GM12878 (cell line): ENCODE data around the gene CRYGN. TPM values are rescaled to one million over a fixed set of nuclear protein-coding genes. Genes with fewer than 3 reads are reported as not detected.

Experiments
- ATAC-seq: fragments of 200-7000 bp; cut with Tn5 transposase; 3 replicates; pipeline ENCODE4 v1.9.1; 2020; ENCODE audit warnings: mild to moderate bottlenecking, moderate library complexity
- BruUV-seq: library from RNA; stranded (reverse); fragments of 400-500 nt; replicated peaks from 2 replicates; lab custom pipeline; 2021; lab: Mats Ljungman, UMichigan
- CTCF ChIA-PET: fragments of 300-600 bp; sonication (Branson Sonifier 250); formaldehyde crosslinking; extraction: SDS; loops from one replicate; lab custom pipeline; 2021; ENCODE audit warnings: inconsistent platforms; lab: Yijun Ruan, JAX
- POLR2A ChIA-PET: fragments of 350-600 bp; formaldehyde crosslinking; extraction: SDS; loops from one replicate; lab custom pipeline; 2021; ENCODE audit warnings: inconsistent platforms; lab: Charles Lee
- RAD21 ChIA-PET: fragments of 300-600 bp; sonication (Branson Sonifier 250); formaldehyde crosslinking; loops from one replicate; lab custom pipeline; 2023; ENCODE audit warnings: antibody characterized with exemption; ENCODE audit not compliant: unreplicated experiment; lab: Charles Lee
- SMC1A ChIA-PET: fragments of 300-600 bp; sonication (Branson Sonifier 250); formaldehyde crosslinking; loops from one replicate; lab custom pipeline; 2023; ENCODE audit not compliant: unreplicated experiment, uncharacterized antibody; lab: Charles Lee
- DNase-seq: peaks from one replicate; pipeline ENCODE4 v3.0.0-alpha.2; 2011; ENCODE audit warnings: low read depth, low spot score
- FAIRE-seq: peaks from 3 replicates; lab custom pipeline; 2011; peaks lifted over from hg19 to GRCh38; lab: Jason Lieb, UNC
- H2AFZ ChIP-seq: 2 replicates; pipeline ENCODE4 v1.6.0; 2011; ENCODE audit warnings: low read depth, low read length, control low read depth; ENCODE audit not compliant: control insufficient read depth
- H3K27ac ChIP-seq: 2 replicates; pipeline ENCODE4 v1.5.1; 2011; ENCODE audit warnings: control low read depth; ENCODE audit not compliant: control insufficient read depth, insufficient read depth
- H3K27me3 ChIP-seq, 2 experiments: replicated peaks in 1 of 2; 2 replicates each; pipeline versions ENCODE4 v1.6.0 to v1.6.1; 2011; ENCODE audit warnings: low read length in 1 of 2; ENCODE audit not compliant: control insufficient read depth in 2 of 2, insufficient read depth in 2 of 2
- H3K36me3 ChIP-seq, 2 experiments: 2 replicates each; pipeline ENCODE4 v1.5.1; 2011; ENCODE audit warnings: low read length in 1 of 2; ENCODE audit not compliant: control insufficient read depth in 2 of 2, insufficient read depth in 2 of 2
- H3K4me1 ChIP-seq: 2 replicates; pipeline ENCODE4 v1.6.1; 2011; ENCODE audit warnings: mild to moderate bottlenecking, low read length, moderate library complexity, mixed read lengths; ENCODE audit not compliant: control insufficient read depth, insufficient read depth
- H3K4me2 ChIP-seq: 2 replicates; pipeline ENCODE4 v1.6.0; 2011; ENCODE audit warnings: control low read depth; ENCODE audit not compliant: control insufficient read depth, insufficient read depth
- H3K4me3 ChIP-seq: fragments of 200-600 bp; sonication (generic); 2 replicates; pipeline ENCODE4 v1.5.1; 2016
- H3K79me2 ChIP-seq: 2 replicates; pipeline ENCODE4 v1.6.0; 2011; ENCODE audit warnings: low read length; ENCODE audit not compliant: control insufficient read depth, insufficient read depth
- H3K9ac ChIP-seq: 2 replicates; pipeline ENCODE4 v1.8.0; 2011; ENCODE audit warnings: low read length, control low read depth, mixed read lengths; ENCODE audit not compliant: control insufficient read depth, insufficient read depth
- H3K9me3 ChIP-seq: replicated peaks from 3 replicates; pipeline ENCODE4 v1.5.1; 2011; ENCODE audit warnings: mild to moderate bottlenecking, low read length; ENCODE audit not compliant: control insufficient read depth, insufficient read depth
- H4K20me1 ChIP-seq: 2 replicates; pipeline ENCODE4 v1.6.0; 2011; ENCODE audit not compliant: control insufficient read depth, insufficient read depth
- ASH2L ChIP-seq: fragments of 300-600, 200-600 bp; sonication (generic); IDR thresholded peaks from 2 replicates; pipeline ENCODE4 v1.6.1; 2017; ENCODE audit warnings: low read depth, mild to moderate bottlenecking, borderline replicate concordance
- CBX3 ChIP-seq: fragments of 200-600 bp; sonication (generic); IDR thresholded peaks from 2 replicates; pipeline ENCODE4 v1.6.1; 2016; ENCODE audit warnings: low read depth, borderline replicate concordance
- E2F8 ChIP-seq: fragments of 450-650 bp; IDR thresholded peaks from 2 replicates; pipeline ENCODE4 v1.6.1; 2018; ENCODE audit warnings: mild to moderate bottlenecking, low read depth, moderate library complexity; ENCODE audit not compliant: partially characterized antibody
- HCFC1 ChIP-seq: fragments of 150-350 bp; IDR thresholded peaks from 2 replicates; pipeline ENCODE4 v1.6.1; 2014; ENCODE audit warnings: low read length
- HDGF ChIP-seq: fragments of 450-650 bp; IDR thresholded peaks from 2 replicates; pipeline ENCODE4 v1.6.1; 2016; ENCODE audit warnings: antibody characterized with exemption
- IRF3 ChIP-seq: fragments of 450-650 bp; IDR thresholded peaks from 2 replicates; pipeline ENCODE4 v1.6.1; 2014; ENCODE audit warnings: mild to moderate bottlenecking
- NBN ChIP-seq: fragments of 450-650 bp; IDR thresholded peaks from 2 replicates; pipeline ENCODE4 v1.6.1; 2016
- NR2C2 ChIP-seq: IDR thresholded peaks from 2 replicates; pipeline ENCODE4 v1.6.1; 2011; ENCODE audit warnings: borderline replicate concordance, low read depth; ENCODE audit not compliant: control insufficient read depth, insufficient read length
- SIX5 ChIP-seq: IDR thresholded peaks from 2 replicates; pipeline ENCODE4 v1.6.1; 2011; ENCODE audit warnings: mild to moderate bottlenecking, low read depth, low read length, moderate library complexity; ENCODE audit not compliant: severe bottlenecking
- SREBF2 ChIP-seq: IDR thresholded peaks from 2 replicates; pipeline ENCODE4 v1.6.1; 2012; ENCODE audit warnings: mild to moderate bottlenecking, low read length
- STAT3 ChIP-seq: IDR thresholded peaks from 2 replicates; pipeline ENCODE4 v1.6.1; 2011; ENCODE audit warnings: low read depth, low read length, improper control_type of control experiment
- ZNF207 ChIP-seq: fragments of 450-650 bp; IDR thresholded peaks from 2 replicates; pipeline ENCODE4 v1.6.1; 2014; ENCODE audit warnings: antibody characterized with exemption, mild to moderate bottlenecking, borderline replicate concordance
- ZNF24 ChIP-seq: fragments of 450-650 bp; IDR thresholded peaks from 2 replicates; pipeline ENCODE4 v1.6.1; 2017; ENCODE audit warnings: antibody characterized with exemption, mild to moderate bottlenecking
- ZNF687 ChIP-seq: fragments of 450-650 bp; IDR thresholded peaks from 2 replicates; pipeline ENCODE4 v1.6.1; 2017; ENCODE audit warnings: mild to moderate bottlenecking, moderate library complexity
- WGBS: methylation state at CpG from one replicate; pipeline ENCODE4 v1.1.6; 2016; ENCODE audit warnings: low lambda C conversion rate; ENCODE audit not compliant: insufficient replicate concordance, insufficient coverage; ENCODE audit errors: missing lambda C conversion rate; 5-methylcytosine and 5-hydroxymethylcytosine counted together
- in situ Hi-C: fragments of 300-500 bp; cut with MboI; formaldehyde crosslinking; loops from 9 replicates; pipeline ENCODE4 v1.14.3; 2018; ENCODE audit warnings: mixed read lengths
- intact Hi-C: fragments of 100-400 bp; cut with micrococcal nuclease; formaldehyde crosslinking; loops from one replicate; pipeline ENCODE4 v1.14.2; 2022; ENCODE audit not compliant: unreplicated experiment
- polyA plus RNA-seq, 11 experiments: library from polyadenylated mRNA; depleted of rRNA in 4 of 11; unstranded in 6 of 11; stranded (reverse) in 5 of 11; fragments of >200 nt; fragmentation: Nextera tagmentation in 4 of 11; fragmentation: Illumina TruSeq in 1 of 11; extraction: Ambion mirVana in 4 of 11; extraction: Trizol in 1 of 11; gene quantifications; 1 replicate in 1 of 11; 2 replicates in 10 of 11; pipeline versions ENCODE4 v1.2.1 to v1.2.3, GENCODE V29; 2011 to 2016; ENCODE audit warnings: inconsistent platforms in 2 of 11, missing spikeins in 2 of 11, low read depth in 1 of 11
- total RNA-seq, 4 experiments: library from RNA; depleted of rRNA in 3 of 4; stranded (reverse); fragments of >200 nt in 3 of 4; fragmentation: Illumina TruSeq in 1 of 4; extraction: Trizol in 1 of 4; gene quantifications; 2 replicates each; pipeline versions ENCODE4 v1.2.1 to v1.2.3, GENCODE V29; 2013 to 2021

Gene CRYGN
- total and polyA plus RNA-seq, 10 of the 15 experiments (the other 5 are each of a cell fraction or from before 2014, with no cell fraction given), result not detected

GRCh38 chr7:151430391-151431205, 9.3 kb downstream of the CRYGN start:
- Histone ChIP-seq H3K27ac (no peak overlapping the region), H3K4me2 (no peak overlapping the region), H3K79me2 (no peaks in the 10 kb centered on the region), H2AFZ (no peak overlapping the region), H3K9me3 (no peaks in the 10 kb centered on the region), H3K36me3 (no peaks in the 10 kb centered on the region), H4K20me1 (no peaks in the 10 kb centered on the region), H3K4me1 (peaks cover 22% of the 10 kb centered on the region), H3K27me3 (no peaks in the 10 kb centered on the region; a peak in 1 of 4 replicates), H3K4me3 (no peak overlapping the region), H3K9ac (no peak overlapping the region)
- BruUV-seq, result no TSS peak
- intact Hi-C loops, result no loop called here
- in situ Hi-C loops, result no loop called here
- no peak for DNase-seq
- WGBS, result 70% methylated on average over 16 of the region's 16 CpGs
- ChIA-PET RAD21 (no interaction called here), POLR2A (no interaction called here), SMC1A (no interaction called here), CTCF (interaction anchor here (1.0 kb wide), 2 partner anchors 17 to 115 kb away, joined by 3 to 4 read pairs; no protein-coding TSS in a partner anchor)
- no peak for ATAC-seq
- FAIRE-seq, result no peak
- no peak for TF ChIP-seq E2F8
- no peak for TF ChIP-seq STAT3
- no peak for TF ChIP-seq CBX3
- no peak for TF ChIP-seq HDGF
- TF ChIP-seq HCFC1, result no peak
- TF ChIP-seq ASH2L, result no peak
- TF ChIP-seq NBN, result no peak
- no peak for TF ChIP-seq SIX5
- no peak for TF ChIP-seq SREBF2
- TF ChIP-seq NR2C2, result no peak
- no peak for TF ChIP-seq ZNF207
- no peak for TF ChIP-seq ZNF687
- TF ChIP-seq ZNF24, result no peak
- TF ChIP-seq IRF3, result no peak
